Epithelial cell of esophagus (primary cell): Measurements from ENCODE around the gene SMARCD3.

Source experiments
- DNase-seq: peaks from one replicate; pipeline ENCODE4 v3.0.0; 2010; ENCODE audit warnings: low read depth
- H3K4me3 ChIP-seq: 2 replicates; pipeline ENCODE4 v1.5.1; 2011; ENCODE audit warnings: mild to moderate bottlenecking, low read length, control low read depth
- TF ChIP-seq, protein P1 (sequence below): IDR thresholded peaks from 2 replicates; pipeline ENCODE4 v1.5.1; 2011; ENCODE audit warnings: low read depth, mild to moderate bottlenecking, low read length, control low read depth, inconsistent platforms; ENCODE audit not compliant: insufficient read depth; ENCODE audit errors: missing control alignments

The SMARCD3 gene

DNA sequence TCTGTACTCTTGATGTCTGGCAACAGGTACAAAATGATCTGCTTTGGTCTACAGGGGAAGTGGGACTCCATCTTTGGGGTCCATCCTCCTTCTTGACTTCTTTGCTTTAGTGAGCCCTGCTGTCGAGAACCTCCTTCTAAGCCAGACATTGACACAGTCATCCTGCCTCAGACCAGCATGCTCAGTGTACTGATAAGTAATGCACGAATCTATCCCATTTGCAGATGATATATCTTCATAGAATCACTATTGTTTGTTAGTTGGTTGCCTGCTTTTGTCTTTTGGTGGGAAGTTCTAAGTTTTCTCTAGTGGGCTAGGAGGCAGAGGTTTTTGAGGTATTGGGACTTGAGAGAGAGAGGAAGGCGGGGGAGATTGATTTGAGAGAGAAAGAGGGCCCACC is 47.1 kb downstream of the SMARCD3 start:
- no peak for DNase-seq
- TF ChIP-seq, protein P1, sequence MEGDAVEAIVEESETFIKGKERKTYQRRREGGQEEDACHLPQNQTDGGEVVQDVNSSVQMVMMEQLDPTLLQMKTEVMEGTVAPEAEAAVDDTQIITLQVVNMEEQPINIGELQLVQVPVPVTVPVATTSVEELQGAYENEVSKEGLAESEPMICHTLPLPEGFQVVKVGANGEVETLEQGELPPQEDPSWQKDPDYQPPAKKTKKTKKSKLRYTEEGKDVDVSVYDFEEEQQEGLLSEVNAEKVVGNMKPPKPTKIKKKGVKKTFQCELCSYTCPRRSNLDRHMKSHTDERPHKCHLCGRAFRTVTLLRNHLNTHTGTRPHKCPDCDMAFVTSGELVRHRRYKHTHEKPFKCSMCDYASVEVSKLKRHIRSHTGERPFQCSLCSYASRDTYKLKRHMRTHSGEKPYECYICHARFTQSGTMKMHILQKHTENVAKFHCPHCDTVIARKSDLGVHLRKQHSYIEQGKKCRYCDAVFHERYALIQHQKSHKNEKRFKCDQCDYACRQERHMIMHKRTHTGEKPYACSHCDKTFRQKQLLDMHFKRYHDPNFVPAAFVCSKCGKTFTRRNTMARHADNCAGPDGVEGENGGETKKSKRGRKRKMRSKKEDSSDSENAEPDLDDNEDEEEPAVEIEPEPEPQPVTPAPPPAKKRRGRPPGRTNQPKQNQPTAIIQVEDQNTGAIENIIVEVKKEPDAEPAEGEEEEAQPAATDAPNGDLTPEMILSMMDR: no peak
- H3K4me3 ChIP-seq: no peak overlapping the region

DNA sequence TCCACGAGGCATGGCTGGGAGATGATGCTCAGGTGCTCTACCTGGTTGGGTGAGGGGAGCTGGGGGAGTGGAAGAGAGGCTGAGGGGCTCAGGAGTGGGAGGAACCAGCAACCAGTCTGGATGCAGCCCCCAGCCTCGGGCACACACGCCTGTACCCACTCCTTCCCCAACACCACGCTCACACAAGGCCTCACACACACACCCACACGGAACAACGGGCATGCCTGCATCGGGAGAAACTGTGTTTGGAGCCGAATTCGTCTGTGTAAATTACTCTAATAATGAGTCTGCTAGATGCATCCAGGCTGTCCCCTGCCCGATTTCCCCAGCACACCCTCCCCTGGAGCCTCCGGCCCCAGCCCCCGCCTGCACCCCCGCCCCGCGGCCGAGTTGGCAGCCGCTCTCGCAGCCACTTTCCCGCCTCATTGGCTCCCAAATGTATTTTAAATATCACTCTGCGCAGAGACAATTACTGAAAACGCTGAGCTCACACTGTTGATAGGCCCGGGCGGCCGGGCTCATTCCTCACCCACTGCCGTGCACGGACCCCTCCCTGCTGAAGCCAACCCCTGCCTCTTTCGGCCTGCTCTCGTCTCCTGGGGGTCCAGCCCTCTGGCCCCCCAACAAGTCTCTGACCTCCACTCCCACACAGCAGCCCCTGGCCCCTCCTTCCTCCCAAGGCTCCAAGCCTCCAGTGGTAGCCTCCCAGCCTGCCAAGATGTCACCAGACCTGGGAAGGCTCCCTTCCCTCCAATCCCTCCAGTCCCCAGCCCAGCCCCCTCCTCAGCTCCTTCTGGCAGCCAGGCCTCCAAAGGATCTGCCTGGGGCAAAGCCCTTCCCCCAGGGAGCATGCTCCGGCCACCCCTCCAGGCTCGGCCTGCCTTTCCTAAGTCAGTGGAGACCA is 49.3 kb downstream of the SMARCD3 start:
- no peak for DNase-seq
- no peak overlapping the region for H3K4me3 ChIP-seq
- TF ChIP-seq, protein P1: no peak

DNA sequence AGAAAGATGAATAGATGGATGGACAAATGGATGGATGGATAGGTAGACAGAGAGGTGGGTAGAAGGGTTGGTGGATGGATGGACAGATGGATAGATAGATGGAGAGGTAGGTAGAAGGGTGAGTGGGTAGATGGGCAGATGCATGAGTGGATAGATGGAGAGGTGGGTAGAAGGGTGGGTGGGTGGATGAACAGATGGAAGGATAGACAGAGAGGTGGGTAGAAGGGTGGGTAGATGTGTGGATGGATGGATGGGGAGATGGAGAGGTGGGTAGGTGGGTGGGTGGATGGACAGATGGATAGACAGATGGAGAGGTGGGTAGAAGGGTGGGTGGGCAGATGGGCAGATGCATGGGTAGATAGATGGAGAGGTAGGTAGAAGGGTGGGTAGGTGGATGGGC is 50.6 kb downstream of the SMARCD3 start:
- H3K4me3 ChIP-seq: no peak overlapping the region
- TF ChIP-seq, protein P1: no peak
- no peak for DNase-seq

DNA sequence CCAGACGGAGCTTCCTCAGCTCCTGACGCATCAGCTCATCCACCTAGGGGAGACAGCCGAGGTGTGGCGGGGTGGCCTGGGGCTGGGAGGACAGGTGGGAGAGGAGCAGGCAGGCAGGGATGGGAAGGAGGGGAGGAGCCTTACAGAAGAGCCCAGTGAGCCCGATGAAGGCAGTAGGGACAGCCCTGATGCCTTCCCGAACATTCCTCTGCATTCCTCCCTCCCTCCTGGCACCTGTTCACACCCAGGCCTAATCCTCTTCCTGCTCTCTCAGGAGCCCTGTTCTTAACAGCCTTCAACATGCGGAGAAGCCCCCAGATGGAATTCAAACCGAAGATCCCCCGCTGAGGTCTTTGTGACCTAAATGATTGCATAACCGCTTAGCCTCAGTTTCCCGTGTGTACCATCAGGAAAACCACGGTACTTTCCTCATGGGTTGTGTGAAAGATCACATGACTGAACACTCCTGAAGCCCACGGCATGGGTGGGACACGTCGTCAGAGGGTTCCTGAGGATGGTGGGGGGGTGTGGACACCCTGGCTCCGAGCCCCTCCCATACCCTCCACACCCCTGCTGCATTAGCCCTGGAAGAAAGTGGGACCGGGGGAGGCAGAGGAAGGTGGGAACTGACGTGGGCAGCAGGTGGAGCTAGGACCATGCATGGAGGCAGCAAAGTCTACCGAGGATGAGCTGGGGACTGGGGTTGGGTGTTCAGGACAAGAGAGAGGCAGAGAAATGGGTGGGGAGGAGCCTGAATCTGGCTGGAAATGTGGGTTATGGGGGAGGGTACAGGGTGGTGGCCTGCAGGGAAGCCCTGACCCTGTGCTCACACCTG is 52.7 kb downstream of the SMARCD3 start:
- no peak for DNase-seq
- no peak overlapping the region for H3K4me3 ChIP-seq
- TF ChIP-seq, protein P1: no peak

DNA sequence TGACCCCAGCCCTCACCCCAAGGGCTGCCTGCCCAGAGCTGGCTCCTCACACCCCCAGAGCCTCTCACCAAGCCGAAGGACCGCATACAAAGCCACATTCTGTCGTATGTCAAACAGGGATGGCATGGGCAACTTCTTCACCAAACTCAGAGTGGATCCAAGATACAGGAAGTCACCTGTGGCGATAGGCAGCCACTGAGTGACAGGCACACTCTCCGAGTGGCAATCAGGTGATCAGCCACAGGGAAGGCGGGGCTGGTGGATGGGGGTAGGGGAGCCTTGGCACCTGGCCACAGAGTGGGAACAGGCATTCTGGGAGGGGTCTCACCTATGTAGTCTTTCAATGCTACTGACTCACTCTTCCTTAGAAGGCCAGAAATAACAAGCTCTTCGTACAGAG is 54.3 kb downstream of the SMARCD3 start:
- TF ChIP-seq, protein P1: no peak
- H3K4me3 ChIP-seq: no peak overlapping the region
- DNase-seq: no peak

DNA sequence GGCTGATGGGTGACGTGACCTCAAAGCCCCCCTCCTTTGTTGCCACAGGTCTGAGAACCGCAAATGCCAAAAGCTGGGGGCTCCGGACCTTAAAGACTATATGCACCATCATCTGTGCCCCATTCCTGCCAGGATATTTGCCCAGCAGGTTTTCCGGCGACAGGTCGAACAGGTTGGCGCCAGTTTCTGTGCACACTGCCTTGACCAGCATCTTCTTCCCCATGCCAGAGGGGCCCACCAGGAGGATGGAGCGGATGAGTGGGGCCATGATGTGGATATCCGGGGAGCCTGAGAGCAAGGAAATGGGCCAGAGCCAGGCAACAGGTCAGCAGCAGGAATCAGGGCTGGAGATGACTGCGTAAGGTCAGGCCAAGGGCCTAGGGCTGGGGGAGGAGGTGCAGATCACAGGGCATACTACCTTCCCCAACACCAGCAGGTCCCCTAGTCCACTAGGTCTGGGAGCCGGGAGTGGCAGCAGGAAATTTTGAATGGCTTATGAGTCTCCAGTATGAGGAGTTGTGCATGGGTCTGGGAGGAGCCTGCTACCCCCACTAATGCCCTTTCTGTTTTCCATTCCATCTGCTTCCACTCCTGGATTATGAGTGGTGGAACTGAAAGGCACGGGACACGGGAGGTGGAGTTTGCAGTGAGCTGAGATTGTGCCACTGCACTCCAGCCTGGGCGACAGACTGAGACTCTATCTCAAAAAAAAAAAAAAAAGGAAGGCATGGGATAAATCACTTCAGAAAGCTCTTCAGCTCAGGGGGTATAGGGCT is 55.1 kb downstream of the SMARCD3 start:
- no peak overlapping the region for H3K4me3 ChIP-seq

More for the DNA sequence above, 55.1 kb downstream of the SMARCD3 start:
- DNase-seq: no peak
- TF ChIP-seq, protein P1: no peak
